Superior temporal gyrus (tissue), 1 donor: ENCODE data around the gene NKTR.

Source experiments
- DNase-seq: peaks from one replicate; pipeline ENCODE4 v3.0.0-alpha.2; 2016; ENCODE audit errors: extremely low spot score

Gene NKTR

GRCh38 chr3:42694366-42694765, 93.9 kb downstream of the NKTR start:
- no peak for DNase-seq

GRCh38 chr3:42696356-42697288, 96.1 kb downstream of the NKTR start:
- no peak for DNase-seq

- no peak for DNase-seq
These were observed 97.0 kb downstream of the NKTR start for GRCh38 chr3:42697289-42698051.
